GF-D8 (cell line): Measurements from ENCODE around the gene TRIM25.

Experiments used
- DNase-seq: peaks from one replicate; lab custom pipeline; 2025; lab: John Stamatoyannopoulos, UW

Gene TRIM25

GRCh38 chr17:56894859-56895455 is 18.9 kb downstream of the TRIM25 start:
- no peak for DNase-seq

GRCh38 chr17:56893503-56893902 is 20.3 kb downstream of the TRIM25 start:
- no peak for DNase-seq

GRCh38 chr17:56892333-56892732 is 21.5 kb downstream of the TRIM25 start:
- no peak for DNase-seq

- no peak for DNase-seq
Observed at GRCh38 chr17:56891751-56892150, 22.1 kb downstream of the TRIM25 start.

- no peak for DNase-seq
Observed at GRCh38 chr17:56890906-56891674, 22.8 kb downstream of the TRIM25 start.

- no peak for DNase-seq
Observed at GRCh38 chr17:56890390-56890789, 23.5 kb downstream of the TRIM25 start.

GRCh38 chr17:56887552-56888467 is 26.0 kb downstream of the TRIM25 start:
- DNase-seq, result no peak

- DNase-seq, result no peak
Observed at GRCh38 chr17:56887105-56887504, 26.7 kb downstream of the TRIM25 start.

GRCh38 chr17:56886288-56886731 is 27.5 kb downstream of the TRIM25 start:
- DNase-seq, result no peak

GRCh38 chr17:56885312-56885657 is 28.6 kb downstream of the TRIM25 start:
- DNase-seq, result no peak

GRCh38 chr17:56884483-56885311 is 29.2 kb downstream of the TRIM25 start:
- DNase-seq, result no peak

GRCh38 chr17:56883616-56884015 is 30.2 kb downstream of the TRIM25 start:
- DNase-seq, result no peak

GRCh38 chr17:56881685-56882295 is 32.1 kb downstream of the TRIM25 start:
- DNase-seq, result no peak

GRCh38 chr17:56880571-56880970 is 33.3 kb downstream of the TRIM25 start:
- no peak for DNase-seq

GRCh38 chr17:56880133-56880532 is 33.7 kb downstream of the TRIM25 start:
- no peak for DNase-seq

GRCh38 chr17:56879280-56879679 is 34.6 kb downstream of the TRIM25 start:
- DNase-seq, result no peak

- no peak for DNase-seq
Observed at GRCh38 chr17:56876766-56877179, 37.1 kb downstream of the TRIM25 start.

- no peak for DNase-seq
Observed at GRCh38 chr17:56870081-56870651, 43.7 kb downstream of the TRIM25 start.

- DNase-seq, result no peak
Observed at GRCh38 chr17:56868716-56869115, 45.1 kb downstream of the TRIM25 start.

GRCh38 chr17:56867948-56868376 is 45.9 kb downstream of the TRIM25 start:
- DNase-seq, result no peak

- no peak for DNase-seq
Observed at GRCh38 chr17:56866496-56866895, 47.4 kb downstream of the TRIM25 start.
